Measurements from ENCODE around the gene CIAO3. TPM values are rescaled to one million over a fixed set of nuclear protein-coding genes. Genes with fewer than 3 reads are reported as not detected.

The CIAO3 gene
- polyA plus RNA-seq, 1 donor (not counting 4 experiments of a cell fraction or from before 2014, with no cell fraction given) = 24.9 TPM

GRCh38 chr16:726188-726437 is 14.7 kb downstream of the CIAO3 start:
- H3K9me1 ChIP-seq (ENCODE audit: control insufficient read depth, extremely low read depth, insufficient read depth, low read length) = peaks cover 2% of the 10 kb centered on the region
- no peaks in the 10 kb centered on the region for H3K79me2 ChIP-seq (ENCODE audit: control insufficient read depth, insufficient read depth, low read length)
- H3K4me3 ChIP-seq (ENCODE audit: control insufficient read depth in 2 of 3, extremely low read depth in 1 of 3, insufficient read depth in 2 of 3, low read depth in 1 of 3, low read length in 3 of 3) = peak overlapping the region in 1 of 3 experiments; percentile 21
- no peak overlapping the region for H3K4me2 ChIP-seq (ENCODE audit: control insufficient read depth, extremely low read depth, insufficient read depth, low read depth, low read length)
- H2AFZ ChIP-seq (ENCODE audit: control insufficient read depth, low read length) = no peak overlapping the region
- H3K36me3 ChIP-seq (ENCODE audit: control insufficient read depth in 2 of 2, extremely low read depth in 1 of 2, insufficient read depth in 2 of 2, low read length in 2 of 2) = peaks cover 0 to 6% of the 10 kb centered on the region in 2 experiments
- no peaks in the 10 kb centered on the region for H3K9me3 ChIP-seq (ENCODE audit: control insufficient read depth, low read depth, low read length)
- FAIRE-seq (no peak), DNase-seq (ENCODE audit: low read depth, low spot score) (no peak)
- no peak overlapping the region for H3K27ac ChIP-seq (ENCODE audit: control insufficient read depth, insufficient read depth, low read length)
- H3K4me1 ChIP-seq (ENCODE audit: control insufficient read depth, extremely low read depth, insufficient read depth, low read length) = peaks cover 4% of the 10 kb centered on the region
- TF ChIP-seq CTCF (optimal IDR thresholded peaks at IDR 0.05 in 1 of 3, IDR thresholded peaks at IDR 0.05 in 1 of 3, conservative IDR thresholded peaks at IDR 0.05 in 1 of 3; ENCODE audit: extremely low read depth in 1 of 3, insufficient read depth in 2 of 3, low read length in 3 of 3) = no peak
- TF ChIP-seq EZH2 (IDR thresholded peaks at IDR 0.05; ENCODE audit: low read length) = no peak
- no peaks in the 10 kb centered on the region for H4K20me1 ChIP-seq (ENCODE audit: control insufficient read depth, extremely low read depth, insufficient read depth, low read length)
- dilution Hi-C loops (cut with MboI; ENCODE audit: extremely low pct_ligation_motif_present, low sequenced_read_pairs) = no loop called here
- H3K27me3 ChIP-seq (ENCODE audit: control insufficient read depth, extremely low read depth, insufficient read depth, low read length) = no peaks in the 10 kb centered on the region
- no peak overlapping the region for H3K9ac ChIP-seq (ENCODE audit: control insufficient read depth, extremely low read depth, insufficient read depth, low read length)

- no peaks in the 10 kb centered on the region for H3K9me3 ChIP-seq (ENCODE audit: control insufficient read depth, low read depth, low read length)
- TF ChIP-seq CTCF (optimal IDR thresholded peaks at IDR 0.05 in 1 of 3, IDR thresholded peaks at IDR 0.05 in 1 of 3, conservative IDR thresholded peaks at IDR 0.05 in 1 of 3; ENCODE audit: extremely low read depth in 1 of 3, insufficient read depth in 2 of 3, low read length in 3 of 3) (no peak), EZH2 (IDR thresholded peaks at IDR 0.05; ENCODE audit: low read length) (peak; percentile 2)
- dilution Hi-C loops (cut with MboI; ENCODE audit: extremely low pct_ligation_motif_present, low sequenced_read_pairs) = no loop called here
- H3K9ac ChIP-seq (ENCODE audit: control insufficient read depth, extremely low read depth, insufficient read depth, low read length) = no peak overlapping the region
- FAIRE-seq (no peak), DNase-seq (ENCODE audit: low read depth, low spot score) (no peak)
- H3K36me3 ChIP-seq (ENCODE audit: control insufficient read depth in 2 of 2, extremely low read depth in 1 of 2, insufficient read depth in 2 of 2, low read length in 2 of 2) = peaks cover 0 to 6% of the 10 kb centered on the region in 2 experiments
- H3K4me1 ChIP-seq (ENCODE audit: control insufficient read depth, extremely low read depth, insufficient read depth, low read length) = peaks cover 4% of the 10 kb centered on the region
- no peak overlapping the region for H2AFZ ChIP-seq (ENCODE audit: control insufficient read depth, low read length)
- H3K27ac ChIP-seq (ENCODE audit: control insufficient read depth, insufficient read depth, low read length) = no peak overlapping the region
- H3K79me2 ChIP-seq (ENCODE audit: control insufficient read depth, insufficient read depth, low read length) = no peaks in the 10 kb centered on the region
- no peaks in the 10 kb centered on the region for H3K27me3 ChIP-seq (ENCODE audit: control insufficient read depth, extremely low read depth, insufficient read depth, low read length)
- no peak overlapping the region for H3K4me3 ChIP-seq (ENCODE audit: control insufficient read depth in 2 of 3, extremely low read depth in 1 of 3, insufficient read depth in 2 of 3, low read depth in 1 of 3, low read length in 3 of 3)
- no peak overlapping the region for H3K4me2 ChIP-seq (ENCODE audit: control insufficient read depth, extremely low read depth, insufficient read depth, low read depth, low read length)
- peaks cover 2% of the 10 kb centered on the region for H3K9me1 ChIP-seq (ENCODE audit: control insufficient read depth, extremely low read depth, insufficient read depth, low read length)
- H4K20me1 ChIP-seq (ENCODE audit: control insufficient read depth, extremely low read depth, insufficient read depth, low read length) = no peaks in the 10 kb centered on the region
These were observed 15.2 kb downstream of the CIAO3 start for GRCh38 chr16:725463-726187.
